GM19238 (cell line): Measurements from ENCODE around the gene C2orf78.
"Not testable (repeated sequence)": the region's sequence is repeated elsewhere in the genome, so short reads cannot be mapped to it uniquely, and the experiment has no call there.

Experiments used
- DNase-seq: peaks from one replicate; pipeline ENCODE4 v3.0.0; 2011; ENCODE audit warnings: low spot score; ENCODE audit not compliant: insufficient read length

C2orf78 gene

GRCh38 chr2:73779467-73780236 is 4.3 kb upstream of the C2orf78 start, which contains the start of gene DUSP11:
DUSP11 (minus strand) TSS chr2:73780103; CDS start chr2:73779974, 129 bp downstream.
- DNase-seq, result peak; percentile 84

GRCh38 chr2:73780237-73780582 is 3.8 kb upstream of the C2orf78 start:
- DNase-seq, result no peak

- DNase-seq, result not testable (repeated sequence)
Measured at GRCh38 chr2:73783402-73783801, 581 bp upstream of the C2orf78 start.

GRCh38 chr2:73811878-73812277 is 27.9 kb downstream of the C2orf78 start:
- DNase-seq, result no peak

- DNase-seq, result no peak
Measured at GRCh38 chr2:73812635-73813034, 28.7 kb downstream of the C2orf78 start.

- no peak for DNase-seq
Measured at GRCh38 chr2:73818296-73818695, 34.3 kb downstream of the C2orf78 start.

GRCh38 chr2:73821227-73821626 is 37.2 kb downstream of the C2orf78 start:
- DNase-seq, result no peak

- no peak for DNase-seq
Measured at GRCh38 chr2:73821669-73822068, 37.7 kb downstream of the C2orf78 start.

- no peak for DNase-seq
Measured at GRCh38 chr2:73822276-73822675, 38.3 kb downstream of the C2orf78 start.

GRCh38 chr2:73822991-73823390 is 39.0 kb downstream of the C2orf78 start:
- DNase-seq, result no peak

- no peak for DNase-seq
Measured at GRCh38 chr2:73823416-73823815, 39.4 kb downstream of the C2orf78 start.

GRCh38 chr2:73823916-73824523 is 40.0 kb downstream of the C2orf78 start:
- no peak for DNase-seq

GRCh38 chr2:73825408-73825807 is 41.4 kb downstream of the C2orf78 start:
- DNase-seq, result no peak

GRCh38 chr2:73827018-73827417 is 43.0 kb downstream of the C2orf78 start:
- no peak for DNase-seq

GRCh38 chr2:73827660-73828388 is 43.8 kb downstream of the C2orf78 start:
- DNase-seq, result no peak

GRCh38 chr2:73828389-73828817 is 44.4 kb downstream of the C2orf78 start:
- no peak for DNase-seq

GRCh38 chr2:73828818-73829570 is 45.0 kb downstream of the C2orf78 start, which contains the start of gene STAMBP:
STAMBP (plus strand) TSS chr2:73828961; CDS start chr2:73830857, 1,896 bp downstream.
- peak; percentile 80 for DNase-seq

- no peak for DNase-seq
Measured at GRCh38 chr2:73830871-73831401, 47.0 kb downstream of the C2orf78 start.

- DNase-seq, result no peak
Measured at GRCh38 chr2:73832930-73833329, 48.9 kb downstream of the C2orf78 start.

- DNase-seq, result no peak
Measured at GRCh38 chr2:73836141-73836943, 52.4 kb downstream of the C2orf78 start.
